Fibroblast of villous mesenchyme (primary cell): ENCODE data around the gene PDGFB. TPM values are rescaled to one million over a fixed set of nuclear protein-coding genes. Genes with fewer than 3 reads are reported as not detected.

Experiments
- DNase-seq: peaks from one replicate; pipeline ENCODE4 v3.0.0-alpha.2; 2010; ENCODE audit warnings: low read depth
- H3K4me3 ChIP-seq: 2 replicates; pipeline ENCODE4 v1.5.1; 2011; ENCODE audit warnings: low read depth, mild to moderate bottlenecking, low read length
- total RNA-seq: library from RNA; depleted of rRNA; stranded (reverse); fragments of >200 nt; gene quantifications from 2 replicates; pipeline ENCODE4 v1.2.3, GENCODE V29; 2012
- TF ChIP-seq, protein P1 (sequence below): IDR thresholded peaks from 2 replicates; pipeline ENCODE4 v1.5.1; 2012; ENCODE audit warnings: low read depth, mild to moderate bottlenecking, low read length; ENCODE audit not compliant: insufficient read depth

Gene PDGFB
- total RNA-seq, 1 donor: 11.7 TPM

DNA sequence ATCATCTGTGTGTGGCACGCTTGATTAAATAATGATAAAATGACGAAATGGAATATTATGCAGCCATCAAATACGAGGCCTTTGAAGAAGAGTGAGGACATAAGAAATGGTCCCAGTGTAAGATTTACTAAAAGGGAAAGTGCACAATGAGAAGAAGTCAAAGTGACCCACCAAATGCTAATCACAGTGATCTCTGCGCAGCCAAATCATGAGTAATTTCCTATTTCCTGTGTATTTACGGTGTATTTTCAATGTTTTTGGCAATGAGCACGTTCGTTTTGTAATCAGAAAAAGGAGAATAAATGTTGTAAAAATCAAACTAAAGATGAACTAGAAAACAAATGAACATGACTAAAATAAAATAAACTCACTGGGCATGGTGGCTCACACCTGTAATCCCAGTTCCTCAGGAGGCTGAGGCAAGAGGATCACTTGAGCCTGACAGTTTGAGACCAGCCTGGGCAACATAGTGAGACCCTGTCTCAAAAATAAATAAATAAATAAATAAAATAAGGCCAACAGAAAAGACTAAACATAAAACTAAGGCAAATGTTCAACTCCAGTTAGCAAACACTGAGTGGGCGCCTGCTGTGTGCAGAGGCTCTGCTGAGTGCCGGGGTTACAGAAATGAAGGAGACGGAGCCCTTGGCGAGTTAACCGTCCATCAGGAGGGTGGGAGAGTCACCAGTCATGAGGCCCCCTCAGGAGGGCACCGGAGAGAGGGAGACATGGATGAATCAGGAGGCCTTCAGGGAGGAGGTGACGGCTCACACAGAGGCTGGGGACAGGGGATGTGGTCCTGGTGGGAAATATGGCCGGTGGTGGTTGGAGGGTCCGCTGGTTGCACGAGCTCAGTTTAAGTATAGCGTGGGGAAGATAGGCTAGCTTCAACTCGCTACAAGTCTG, 66.3 kb downstream of the PDGFB start:
- TF ChIP-seq, protein P1, sequence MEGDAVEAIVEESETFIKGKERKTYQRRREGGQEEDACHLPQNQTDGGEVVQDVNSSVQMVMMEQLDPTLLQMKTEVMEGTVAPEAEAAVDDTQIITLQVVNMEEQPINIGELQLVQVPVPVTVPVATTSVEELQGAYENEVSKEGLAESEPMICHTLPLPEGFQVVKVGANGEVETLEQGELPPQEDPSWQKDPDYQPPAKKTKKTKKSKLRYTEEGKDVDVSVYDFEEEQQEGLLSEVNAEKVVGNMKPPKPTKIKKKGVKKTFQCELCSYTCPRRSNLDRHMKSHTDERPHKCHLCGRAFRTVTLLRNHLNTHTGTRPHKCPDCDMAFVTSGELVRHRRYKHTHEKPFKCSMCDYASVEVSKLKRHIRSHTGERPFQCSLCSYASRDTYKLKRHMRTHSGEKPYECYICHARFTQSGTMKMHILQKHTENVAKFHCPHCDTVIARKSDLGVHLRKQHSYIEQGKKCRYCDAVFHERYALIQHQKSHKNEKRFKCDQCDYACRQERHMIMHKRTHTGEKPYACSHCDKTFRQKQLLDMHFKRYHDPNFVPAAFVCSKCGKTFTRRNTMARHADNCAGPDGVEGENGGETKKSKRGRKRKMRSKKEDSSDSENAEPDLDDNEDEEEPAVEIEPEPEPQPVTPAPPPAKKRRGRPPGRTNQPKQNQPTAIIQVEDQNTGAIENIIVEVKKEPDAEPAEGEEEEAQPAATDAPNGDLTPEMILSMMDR: no peak
- DNase-seq: peak; percentile 65
- no peak overlapping the region for H3K4me3 ChIP-seq

DNA sequence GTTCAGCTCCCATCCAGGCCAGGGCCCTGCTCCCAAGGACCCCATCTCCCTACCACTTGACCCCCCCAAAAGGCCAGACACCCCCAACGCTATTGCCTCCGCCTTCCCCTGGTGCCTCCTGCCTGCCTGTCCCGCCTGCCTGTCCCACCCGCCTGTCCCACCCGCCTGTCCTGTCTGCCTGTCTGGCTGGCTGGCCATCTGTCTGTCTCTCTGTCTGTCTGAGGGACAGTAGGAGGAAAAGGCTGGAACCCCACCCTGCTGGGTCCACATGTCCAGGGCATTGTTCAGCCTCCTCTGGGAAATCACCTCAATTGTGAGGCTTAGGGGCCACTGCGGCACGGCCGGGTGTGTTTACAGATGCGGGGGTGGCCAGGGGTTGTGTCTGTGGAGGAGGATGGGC, 67.0 kb downstream of the PDGFB start:
- no peak for DNase-seq
- no peak overlapping the region for H3K4me3 ChIP-seq
- TF ChIP-seq, protein P1: no peak

DNA sequence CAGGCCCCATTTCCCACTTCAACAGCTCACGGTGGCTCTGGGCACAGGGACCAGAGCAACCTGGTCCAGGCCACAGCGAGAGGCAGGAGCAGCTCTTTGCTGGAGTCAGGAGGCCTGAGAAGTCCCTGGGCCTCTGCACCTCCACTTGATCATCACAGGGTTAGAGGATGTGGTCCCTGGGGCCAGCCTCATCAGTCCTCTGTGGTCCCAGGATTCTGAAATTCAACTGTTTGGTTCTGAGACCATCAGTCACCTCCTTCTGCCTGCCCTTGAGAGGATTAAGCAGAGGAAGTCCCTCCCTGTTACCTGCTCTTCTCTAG, 67.4 kb downstream of the PDGFB start:
- DNase-seq: no peak
- H3K4me3 ChIP-seq: no peak overlapping the region
- TF ChIP-seq, protein P1: no peak

DNA sequence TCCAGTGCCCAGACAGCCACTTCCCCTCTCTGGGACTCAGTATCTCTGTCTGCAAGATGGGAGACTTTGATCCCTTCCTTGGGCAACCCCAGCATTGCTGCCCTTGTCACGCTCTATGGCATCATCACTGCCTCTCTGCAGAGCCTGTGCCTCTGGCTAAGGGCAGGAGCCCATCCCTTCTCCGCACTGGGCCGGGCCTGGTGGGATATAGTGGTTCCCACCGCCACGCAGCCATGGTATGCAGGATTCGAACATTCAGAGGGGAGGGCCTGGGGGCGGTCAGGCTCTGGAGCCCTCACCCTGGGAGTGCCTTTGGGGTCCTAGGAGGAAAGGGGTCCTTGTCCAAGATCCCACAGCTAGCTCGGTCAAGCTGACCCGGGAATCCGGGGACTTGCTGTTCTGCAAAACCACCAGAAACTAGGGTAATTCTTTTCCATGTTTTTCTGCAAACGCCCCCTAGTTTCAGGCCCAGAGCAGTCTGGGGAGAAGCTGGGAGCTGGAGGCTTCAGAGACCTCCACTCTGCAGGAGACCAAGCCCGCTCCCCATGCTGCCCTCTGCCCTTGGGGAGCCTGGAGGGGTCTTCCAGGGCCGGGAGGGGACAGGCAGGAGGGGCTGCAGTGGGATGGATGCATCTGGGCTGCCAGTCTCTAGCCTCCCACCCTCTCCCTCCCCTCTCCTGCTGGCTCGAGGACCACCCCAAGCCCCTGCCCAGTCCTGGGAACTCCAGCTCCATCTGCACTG, 67.9 kb downstream of the PDGFB start:
- TF ChIP-seq, protein P1: no peak
- no peak for DNase-seq
- no peak overlapping the region for H3K4me3 ChIP-seq

DNA sequence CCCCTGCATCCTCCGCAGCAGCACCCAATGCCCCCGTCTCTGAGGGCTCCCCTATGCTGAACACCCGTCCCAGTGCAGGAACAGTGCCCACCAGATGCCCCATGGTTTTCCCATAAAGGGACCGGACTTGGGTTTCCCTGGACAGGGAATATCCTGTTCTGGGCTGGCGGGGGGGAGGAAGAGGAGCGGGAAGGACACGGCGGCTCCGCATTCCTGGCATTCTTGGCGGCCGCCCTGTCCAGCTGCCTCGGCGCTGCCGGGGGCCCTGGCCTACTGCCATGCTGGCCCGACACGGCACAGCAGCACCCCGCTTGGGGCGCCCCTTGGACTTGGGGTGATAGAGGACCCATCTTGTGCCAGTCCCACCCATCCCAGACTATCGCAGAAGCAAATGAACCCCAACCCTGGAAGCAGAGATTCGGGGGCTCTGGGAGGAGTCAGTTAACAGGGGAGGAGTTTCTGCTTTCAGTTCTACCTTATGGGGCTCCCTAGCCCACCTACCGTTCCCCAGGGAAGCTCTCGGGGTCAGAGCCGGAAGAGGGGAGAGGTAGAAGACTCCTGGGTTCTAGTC, 68.6 kb downstream of the PDGFB start:
- TF ChIP-seq, protein P1: no peak
- no peak overlapping the region for H3K4me3 ChIP-seq
- DNase-seq: peak; percentile 61

DNA sequence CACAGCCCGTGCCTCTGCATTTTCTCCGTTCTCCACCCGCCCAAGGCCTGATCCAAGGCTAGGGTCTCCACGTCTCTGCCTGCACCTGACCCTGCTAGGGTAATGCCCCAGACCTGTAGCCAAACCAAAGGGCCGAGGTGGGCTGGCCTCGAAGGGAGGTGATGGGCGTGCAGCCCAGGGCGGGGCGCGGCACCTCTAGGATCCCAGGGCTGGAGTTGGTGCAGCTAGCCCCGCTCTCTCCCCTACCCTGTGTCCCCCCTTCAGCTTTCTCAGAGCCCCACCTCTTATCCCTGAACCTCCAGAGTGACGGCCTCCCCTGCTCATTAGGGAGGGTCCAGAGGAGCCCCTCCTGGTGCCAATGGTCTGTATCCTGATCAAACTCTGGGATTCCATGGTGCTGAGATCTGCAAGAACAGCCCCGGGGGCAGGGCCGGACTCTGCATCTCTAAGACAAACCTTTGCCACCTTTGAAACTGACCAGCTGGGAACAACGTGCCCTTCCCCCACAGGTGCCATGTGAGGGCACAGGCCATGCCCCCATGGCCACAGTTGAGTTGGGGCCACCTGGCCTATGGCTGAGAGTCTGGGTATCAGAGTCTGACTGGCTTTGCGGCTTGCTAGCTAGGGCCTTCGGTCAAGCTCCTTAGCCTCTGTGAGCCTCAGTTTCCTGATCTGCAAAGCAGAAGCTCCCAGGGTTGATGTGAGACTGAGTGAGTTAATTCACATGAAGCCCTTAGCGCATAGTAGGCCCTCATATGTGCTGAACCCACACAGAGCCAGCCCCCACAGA, 69.2 kb downstream of the PDGFB start:
- TF ChIP-seq, protein P1: no peak
- DNase-seq: no peak
- no peak overlapping the region for H3K4me3 ChIP-seq
